Purkinje cell (primary cell): ENCODE measurements around the gene SETD2. TPM values are rescaled to one million over a fixed set of nuclear protein-coding genes. Genes with fewer than 3 reads are reported as not detected.

Source experiments
- polyA plus RNA-seq: library from polyadenylated mRNA; unstranded; fragments of >200 nt; fragmentation: Nextera tagmentation; gene quantifications from 2 replicates; pipeline ENCODE4 v1.2.1, GENCODE V29; 2014

Gene SETD2, protein sequence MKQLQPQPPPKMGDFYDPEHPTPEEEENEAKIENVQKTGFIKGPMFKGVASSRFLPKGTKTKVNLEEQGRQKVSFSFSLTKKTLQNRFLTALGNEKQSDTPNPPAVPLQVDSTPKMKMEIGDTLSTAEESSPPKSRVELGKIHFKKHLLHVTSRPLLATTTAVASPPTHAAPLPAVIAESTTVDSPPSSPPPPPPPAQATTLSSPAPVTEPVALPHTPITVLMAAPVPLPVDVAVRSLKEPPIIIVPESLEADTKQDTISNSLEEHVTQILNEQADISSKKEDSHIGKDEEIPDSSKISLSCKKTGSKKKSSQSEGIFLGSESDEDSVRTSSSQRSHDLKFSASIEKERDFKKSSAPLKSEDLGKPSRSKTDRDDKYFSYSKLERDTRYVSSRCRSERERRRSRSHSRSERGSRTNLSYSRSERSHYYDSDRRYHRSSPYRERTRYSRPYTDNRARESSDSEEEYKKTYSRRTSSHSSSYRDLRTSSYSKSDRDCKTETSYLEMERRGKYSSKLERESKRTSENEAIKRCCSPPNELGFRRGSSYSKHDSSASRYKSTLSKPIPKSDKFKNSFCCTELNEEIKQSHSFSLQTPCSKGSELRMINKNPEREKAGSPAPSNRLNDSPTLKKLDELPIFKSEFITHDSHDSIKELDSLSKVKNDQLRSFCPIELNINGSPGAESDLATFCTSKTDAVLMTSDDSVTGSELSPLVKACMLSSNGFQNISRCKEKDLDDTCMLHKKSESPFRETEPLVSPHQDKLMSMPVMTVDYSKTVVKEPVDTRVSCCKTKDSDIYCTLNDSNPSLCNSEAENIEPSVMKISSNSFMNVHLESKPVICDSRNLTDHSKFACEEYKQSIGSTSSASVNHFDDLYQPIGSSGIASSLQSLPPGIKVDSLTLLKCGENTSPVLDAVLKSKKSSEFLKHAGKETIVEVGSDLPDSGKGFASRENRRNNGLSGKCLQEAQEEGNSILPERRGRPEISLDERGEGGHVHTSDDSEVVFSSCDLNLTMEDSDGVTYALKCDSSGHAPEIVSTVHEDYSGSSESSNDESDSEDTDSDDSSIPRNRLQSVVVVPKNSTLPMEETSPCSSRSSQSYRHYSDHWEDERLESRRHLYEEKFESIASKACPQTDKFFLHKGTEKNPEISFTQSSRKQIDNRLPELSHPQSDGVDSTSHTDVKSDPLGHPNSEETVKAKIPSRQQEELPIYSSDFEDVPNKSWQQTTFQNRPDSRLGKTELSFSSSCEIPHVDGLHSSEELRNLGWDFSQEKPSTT (N-terminal part only)
- 19.0 and 20.0 TPM in 2 replicates for polyA plus RNA-seq

DNA sequence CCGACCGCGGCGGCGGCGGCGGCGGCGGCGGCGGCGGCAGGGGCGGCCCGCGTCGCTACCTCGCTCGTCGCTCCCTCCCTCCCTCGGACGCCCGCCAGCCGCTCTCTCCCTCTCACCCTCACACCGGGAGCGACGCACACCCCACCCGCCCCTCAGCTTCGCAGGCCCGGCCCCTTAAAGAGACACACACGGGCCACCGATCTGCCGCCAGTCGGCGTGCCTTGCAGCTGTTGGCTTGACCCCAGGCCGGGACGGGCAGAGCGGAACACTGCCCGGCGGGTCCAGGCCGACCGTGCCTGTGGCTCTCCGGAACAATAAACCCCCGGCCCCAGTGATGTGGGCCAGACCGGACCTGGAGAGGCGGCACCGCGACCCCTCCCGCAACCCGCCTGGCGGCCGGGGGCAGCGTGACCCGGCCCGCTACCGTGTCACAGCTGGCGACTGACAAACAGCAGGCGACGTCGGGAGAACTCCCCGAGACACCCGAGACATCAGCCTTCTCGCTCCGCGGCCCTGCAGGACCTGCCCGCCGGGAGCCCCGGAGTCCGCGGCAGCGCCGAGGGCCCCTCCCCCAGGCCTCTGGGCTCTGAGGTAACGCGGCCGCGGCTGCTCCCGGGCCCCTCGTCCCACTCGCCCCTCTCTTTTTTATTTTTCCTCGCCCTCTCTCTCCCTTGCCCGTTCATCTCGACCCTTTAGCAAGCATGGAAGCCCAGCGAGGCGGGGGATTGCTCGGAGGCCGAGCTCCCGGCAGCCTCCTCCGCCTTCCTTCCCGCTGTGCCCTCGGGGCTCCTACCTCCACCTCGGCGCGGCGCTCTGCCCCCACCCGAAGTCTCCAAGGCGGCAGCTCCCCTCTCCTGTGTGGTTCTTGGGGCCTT is at the start of gene SETD2:
Gene SETD2 (minus strand): TSS at position 107 of the 875 bp plus-strand sequence. CDS start 189 bp downstream, outside the sequence.

DNA sequence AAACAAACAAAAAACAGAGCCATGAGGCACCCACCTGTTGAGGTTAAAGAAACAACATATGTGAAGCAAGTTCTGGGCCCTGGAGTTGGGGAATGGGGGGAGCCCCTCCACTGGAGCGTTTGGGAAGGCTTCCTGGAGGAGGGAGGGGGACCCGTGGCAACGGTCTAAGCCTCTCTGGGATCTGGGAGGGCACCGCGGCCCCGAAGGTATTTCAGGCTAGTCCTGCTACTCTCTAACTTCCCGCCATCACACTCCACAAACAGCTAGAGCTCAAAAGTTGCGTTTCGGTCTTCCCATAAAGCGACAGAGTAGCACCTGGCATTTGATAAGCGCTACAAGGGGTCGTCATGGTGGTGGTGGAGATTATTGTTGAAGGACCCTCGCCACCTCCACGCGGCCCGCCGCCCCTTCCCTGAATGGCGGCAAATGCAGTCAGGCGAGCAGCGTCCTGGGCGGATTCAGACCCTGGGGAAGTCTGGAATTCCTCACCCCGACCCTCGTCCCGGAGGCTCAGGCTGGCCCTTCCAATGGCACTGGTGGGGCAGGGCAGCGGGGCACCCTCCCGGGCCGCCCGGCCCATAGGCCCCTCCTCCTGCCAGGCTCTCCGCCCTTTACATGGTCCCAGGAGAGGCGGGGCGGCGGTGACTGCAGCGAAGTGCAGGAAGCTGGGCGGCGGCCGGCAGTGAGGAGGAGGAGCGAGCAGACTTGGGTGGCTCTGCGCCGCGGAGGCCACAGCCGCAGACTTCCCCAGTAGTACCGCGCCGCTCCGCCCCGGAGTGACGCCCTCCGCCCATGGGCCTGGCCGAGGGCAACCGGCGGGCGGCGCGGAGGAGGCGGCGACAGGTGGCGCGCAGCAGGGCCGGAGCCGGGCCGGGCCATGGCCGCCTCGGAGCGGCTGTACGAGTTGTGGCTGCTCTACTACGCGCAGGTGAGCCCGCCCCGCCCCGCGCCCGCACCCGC is 184.6 kb downstream of the SETD2 start, which contains the start of gene NBEAL2:
Gene NBEAL2 (plus strand): TSS at position 682 of the 960 bp plus-strand sequence. CDS start 196 bp downstream, at position 878.

DNA sequence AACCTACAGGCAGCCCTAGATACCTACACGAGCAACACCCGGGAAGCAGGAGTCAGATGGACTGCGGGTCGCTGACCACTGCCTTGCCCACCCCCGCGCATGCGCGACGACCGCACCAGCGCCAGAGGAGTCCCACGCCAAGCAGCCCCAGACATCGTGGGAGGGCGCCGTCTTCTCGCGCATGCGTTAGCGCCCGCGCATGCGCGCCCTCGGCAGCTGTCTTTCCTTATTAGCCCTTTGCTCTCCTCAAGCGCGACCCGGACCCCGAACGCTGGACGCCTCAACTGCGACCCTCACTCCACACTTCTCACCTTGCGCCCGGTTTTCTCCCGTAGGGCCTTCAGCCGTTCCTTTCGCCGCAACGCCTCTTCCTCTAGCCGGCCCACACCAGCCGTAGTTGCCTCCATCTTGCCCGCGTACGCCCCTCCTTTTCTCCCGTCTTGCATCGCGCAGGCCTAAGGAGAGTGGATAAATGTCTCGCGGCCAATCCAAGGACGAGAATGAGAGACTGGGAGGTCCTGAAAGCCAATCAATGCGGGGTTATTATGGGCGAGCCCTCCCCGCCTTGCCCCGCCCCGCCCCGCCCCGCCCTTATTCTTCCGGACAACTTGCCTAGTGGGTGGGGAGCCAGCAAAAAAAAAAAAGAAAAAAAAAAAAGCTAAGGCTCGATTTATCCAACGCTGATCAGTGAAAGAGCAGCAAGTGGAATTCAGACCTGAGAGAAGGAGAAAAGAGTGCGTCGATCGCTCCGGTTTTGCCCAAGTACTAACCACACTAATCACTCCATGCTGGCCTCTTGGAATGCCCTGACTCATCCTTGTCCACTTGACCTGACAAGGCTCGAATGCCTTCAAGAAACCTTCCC is 187.4 kb downstream of the SETD2 start, which contains the start of gene CCDC12:
Gene CCDC12 (minus strand): TSS at position 420 of the 865 bp plus-strand sequence. CDS start 13 bp downstream, at position 407.

Other genes starting within 250 kb of the SETD2 start
- 27.7 and 33.3 TPM in 2 replicates for gene CCDC12, start 187.4 kb downstream of the SETD2 start, polyA plus RNA-seq
- not detected in 2 replicates for gene NBEAL2, start 184.4 kb downstream of the SETD2 start, polyA plus RNA-seq
- 10.8 and 17.6 TPM in 2 replicates for gene KIF9, start 118.7 kb upstream of the SETD2 start, polyA plus RNA-seq
- gene KLHL18, start 118.8 kb upstream of the SETD2 start, polyA plus RNA-seq = 16.3 and 18.5 TPM in 2 replicates
- 2.3 and 2.6 TPM in 2 replicates for gene PTPN23, start 216.9 kb upstream of the SETD2 start, polyA plus RNA-seq